GM19035 (cell line): Measurements from ENCODE around the gene BLM.
A peak's percentile ranks its signal among the peaks of the same experiment; 100 is the strongest.
"Not testable (repeated sequence)": the region's sequence is repeated elsewhere in the genome, so short reads cannot be mapped to it uniquely, and the experiment has no call there.

Source experiments
- ATAC-seq: cut with Tn5 transposase; IDR thresholded peaks from one replicate; pipeline ENCODE4 v1.9.1; 2021; ENCODE audit not compliant: unreplicated experiment

BLM gene

GRCh38 chr15:90818251-90819210, 101.4 kb downstream of the BLM start:
- ATAC-seq = no peak

DNA sequence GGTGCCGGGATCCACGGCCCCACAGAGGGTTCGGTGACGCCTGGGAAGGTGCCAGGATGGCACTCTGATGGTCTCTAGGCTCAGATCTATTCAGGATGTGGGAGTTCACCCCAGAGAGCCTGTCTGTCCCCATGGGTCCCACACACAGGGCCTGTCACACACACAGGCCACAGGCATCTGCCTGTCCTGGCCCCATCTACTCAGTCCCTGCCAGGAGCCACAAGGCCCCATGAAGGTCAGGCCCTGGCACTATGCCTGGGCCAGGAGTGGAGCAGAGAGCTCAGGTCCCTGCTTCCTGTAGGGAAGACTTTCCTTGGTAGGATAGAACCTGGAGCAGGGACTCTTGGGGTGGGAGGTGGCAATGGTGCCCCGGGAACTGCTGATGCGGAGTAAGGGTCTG, 102.2 kb downstream of the BLM start:
- ATAC-seq = no peak

- no peak for ATAC-seq
Measured at GRCh38 chr15:90819850-90820249, 102.7 kb downstream of the BLM start.

DNA sequence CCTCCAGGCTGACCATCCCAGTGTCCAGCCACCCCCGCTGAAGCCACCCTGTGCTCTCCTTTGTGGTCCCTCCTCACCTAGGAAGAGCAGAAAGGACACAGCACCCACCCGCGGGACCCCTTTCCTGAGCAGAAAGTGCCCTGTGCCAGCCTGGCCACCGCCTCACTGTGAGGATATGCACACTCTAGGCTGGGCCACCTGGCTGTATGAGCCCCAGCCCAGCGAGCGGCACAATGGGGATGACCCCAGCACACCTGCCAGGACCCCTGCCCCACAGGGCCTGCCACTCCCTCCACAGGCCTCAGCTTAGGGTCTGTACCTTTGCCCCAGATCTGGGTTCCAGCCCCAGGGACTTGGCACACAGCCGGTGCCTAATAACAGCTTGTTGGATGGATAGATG, 103.3 kb downstream of the BLM start:
- ATAC-seq = no peak

- no peak for ATAC-seq
Measured at GRCh38 chr15:90822204-90822955, 105.2 kb downstream of the BLM start.

DNA sequence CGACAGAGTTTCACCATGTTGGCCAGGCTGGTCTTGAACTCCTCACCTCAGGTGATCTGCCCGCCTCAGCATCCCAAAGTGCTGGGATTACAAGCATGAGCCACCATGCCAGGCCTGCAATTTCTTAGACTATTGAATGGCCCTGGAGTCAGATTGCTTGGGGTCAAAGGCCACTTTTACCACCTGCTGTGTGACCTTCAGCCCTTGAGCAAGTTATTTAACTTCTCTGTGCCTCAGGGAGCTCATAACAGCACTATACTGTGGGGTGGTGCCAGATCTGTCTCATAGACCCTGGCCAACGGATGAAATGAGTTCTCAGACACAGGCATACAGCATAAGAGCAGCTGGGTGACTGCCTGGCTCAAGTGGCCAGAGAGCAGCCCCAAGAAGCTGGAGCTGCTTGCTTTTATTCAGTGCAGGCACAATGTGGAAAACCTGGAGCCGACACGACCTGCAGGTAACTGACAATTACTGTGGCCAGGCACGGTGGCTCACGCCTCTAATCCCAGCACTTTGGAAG, 106.4 kb downstream of the BLM start:
- no peak for ATAC-seq

DNA sequence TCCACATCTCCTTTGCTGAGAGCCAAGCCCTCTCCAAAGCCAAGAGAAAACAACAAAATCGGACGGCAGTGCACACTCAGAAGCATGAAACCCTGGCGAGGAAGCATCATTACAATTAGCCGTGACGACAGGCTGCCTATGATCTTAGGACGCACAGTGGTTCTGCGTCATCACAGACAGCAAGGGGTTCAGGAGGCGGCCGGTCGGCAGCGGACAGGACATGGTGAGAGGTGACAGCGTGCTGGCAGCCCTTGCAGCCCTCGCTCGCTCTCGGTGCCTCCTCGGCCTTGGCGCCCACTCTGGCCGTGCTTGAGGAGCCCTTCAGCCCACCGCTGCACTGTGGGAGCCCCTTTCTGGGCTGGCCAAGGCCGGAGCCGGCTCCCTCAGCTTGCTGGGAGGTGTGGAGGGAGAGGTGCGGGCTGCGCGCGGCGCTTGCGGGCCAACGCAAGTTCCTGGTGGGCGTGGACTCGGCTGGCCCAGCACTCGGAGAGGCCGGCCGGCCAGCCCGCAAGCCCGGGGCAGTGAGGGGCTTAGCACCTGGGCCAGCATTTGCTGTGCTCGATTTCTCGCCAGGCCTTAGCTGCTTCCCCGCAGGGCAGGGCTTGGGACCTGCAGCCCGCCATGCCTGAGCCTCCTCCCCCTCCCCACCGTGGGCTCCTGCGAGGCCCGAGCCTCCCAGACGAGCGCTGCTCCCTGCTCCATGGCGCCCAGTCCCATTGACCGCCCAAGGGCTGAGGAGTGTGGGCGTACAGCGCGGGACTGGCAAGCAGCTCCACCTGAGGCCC, 108.2 kb downstream of the BLM start:
- ATAC-seq = not testable (repeated sequence)

- ATAC-seq = not testable (repeated sequence)
Measured at GRCh38 chr15:90826206-90826885, 109.2 kb downstream of the BLM start.

- no peak for ATAC-seq
Measured at GRCh38 chr15:90826886-90827435, 109.8 kb downstream of the BLM start.

DNA sequence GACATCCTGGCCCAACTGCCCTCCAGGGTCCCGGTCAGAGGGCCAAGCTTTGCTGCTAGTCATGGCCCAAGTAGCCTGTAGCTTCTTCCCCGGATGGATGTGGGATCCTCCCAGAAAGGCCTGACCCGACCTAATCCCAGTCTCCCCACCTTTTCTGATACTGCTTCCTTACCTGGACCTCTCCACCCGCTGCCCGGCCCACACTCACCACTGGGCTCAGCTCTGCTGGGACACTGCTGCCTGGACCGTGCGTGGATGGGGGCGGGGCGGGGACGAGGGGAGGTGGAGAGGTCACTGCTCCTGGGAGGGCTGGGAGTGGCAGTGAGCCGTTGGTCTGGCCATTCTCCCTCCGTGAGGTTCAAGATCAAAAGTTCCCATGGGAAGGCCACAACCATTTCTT, 111.0 kb downstream of the BLM start:
- no peak for ATAC-seq

DNA sequence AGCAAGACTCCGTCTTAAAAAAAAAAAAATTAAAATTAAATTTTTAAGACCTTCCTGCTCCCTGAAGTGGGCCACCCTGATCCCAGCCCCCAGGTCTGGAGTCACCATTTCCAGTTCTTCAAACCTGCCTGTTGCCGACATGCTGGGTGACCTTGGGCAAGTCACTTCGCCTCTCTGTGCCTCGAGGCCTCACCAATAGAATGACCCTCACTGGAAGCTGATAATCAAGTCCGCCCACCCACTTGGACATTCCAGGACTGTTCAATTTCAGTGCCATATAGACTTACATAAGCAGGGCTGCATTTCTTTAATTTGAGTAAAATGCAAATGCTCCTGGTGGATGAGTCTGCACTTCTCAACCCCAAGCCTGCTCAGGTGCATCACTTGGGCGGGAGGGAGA, 112.0 kb downstream of the BLM start:
- no peak for ATAC-seq

DNA sequence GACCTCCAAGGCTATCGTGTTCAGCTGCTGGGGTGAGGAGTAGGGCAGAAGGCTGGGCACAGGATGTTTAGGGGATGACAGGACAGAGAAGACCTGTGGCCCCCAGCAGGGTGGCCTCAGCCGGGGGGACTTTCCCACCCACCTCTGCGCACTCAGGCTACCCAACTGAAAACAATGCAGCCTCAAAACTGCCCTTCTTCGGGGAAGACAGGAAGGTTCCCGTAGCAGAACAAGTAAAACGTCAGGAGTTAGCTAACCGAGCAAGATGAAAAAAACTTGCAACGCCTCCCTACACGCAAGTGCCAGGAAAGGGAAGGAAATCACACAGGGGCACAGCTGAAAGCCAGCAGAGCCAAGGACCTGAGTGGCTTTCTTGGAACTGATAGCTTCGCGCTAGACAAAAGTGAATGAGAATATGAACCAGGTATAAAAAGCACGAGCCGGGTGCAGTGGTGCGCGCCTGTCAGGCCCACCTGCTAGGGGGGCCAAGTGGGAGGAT, 112.8 kb downstream of the BLM start:
- no peak for ATAC-seq

- no peak for ATAC-seq
Measured at GRCh38 chr15:90834626-90835025, 117.5 kb downstream of the BLM start.

DNA sequence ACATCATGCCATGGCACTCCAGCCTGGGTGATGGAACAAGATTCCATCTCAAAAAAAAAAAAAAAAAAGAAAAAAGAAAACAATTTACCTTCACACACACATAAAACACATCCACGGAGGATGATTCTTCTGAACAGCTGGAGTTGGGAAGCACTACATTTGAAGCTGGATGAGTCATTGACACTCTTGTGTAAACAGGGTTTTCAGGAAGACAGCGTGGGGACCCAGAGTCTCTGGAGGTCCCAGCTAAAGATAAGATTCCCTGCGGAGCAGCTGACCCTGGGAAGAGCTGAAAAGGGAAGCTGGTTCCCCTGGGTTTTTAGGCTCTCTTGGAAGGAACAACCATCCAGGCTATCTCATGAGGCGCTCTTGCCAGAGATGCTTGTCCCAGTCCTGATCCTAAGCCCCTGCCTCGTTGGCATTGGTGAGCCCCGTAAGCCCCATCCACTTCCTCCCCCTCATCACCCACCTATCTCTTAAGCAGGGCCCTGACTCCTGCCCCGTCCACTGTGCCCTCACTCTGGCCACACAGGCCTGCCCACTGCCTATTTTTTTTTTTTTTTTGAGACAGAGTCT, 119.2 kb downstream of the BLM start:
- ATAC-seq = no peak

- no peak for ATAC-seq
Measured at GRCh38 chr15:90837094-90837493, 119.9 kb downstream of the BLM start.

DNA sequence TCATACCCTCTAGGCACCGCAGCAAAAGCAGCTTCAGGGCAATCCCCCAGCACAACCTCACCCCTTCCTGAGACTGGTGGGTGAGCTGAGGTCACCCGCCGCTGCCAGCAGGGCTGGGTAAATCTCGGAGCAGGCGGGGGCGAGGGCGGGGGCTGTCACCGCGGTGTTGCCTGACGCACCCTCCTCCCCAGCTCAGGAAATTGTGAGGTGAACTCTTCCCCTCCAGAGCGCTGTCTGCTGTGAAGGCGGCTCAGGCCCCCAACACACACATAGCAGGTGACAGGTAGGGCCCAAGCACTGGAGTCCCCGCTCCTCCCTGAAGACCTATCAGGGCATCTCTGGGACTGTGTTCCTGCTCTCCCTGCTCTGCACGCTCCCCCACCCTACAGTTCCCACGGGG, 121.0 kb downstream of the BLM start:
- ATAC-seq = no peak

DNA sequence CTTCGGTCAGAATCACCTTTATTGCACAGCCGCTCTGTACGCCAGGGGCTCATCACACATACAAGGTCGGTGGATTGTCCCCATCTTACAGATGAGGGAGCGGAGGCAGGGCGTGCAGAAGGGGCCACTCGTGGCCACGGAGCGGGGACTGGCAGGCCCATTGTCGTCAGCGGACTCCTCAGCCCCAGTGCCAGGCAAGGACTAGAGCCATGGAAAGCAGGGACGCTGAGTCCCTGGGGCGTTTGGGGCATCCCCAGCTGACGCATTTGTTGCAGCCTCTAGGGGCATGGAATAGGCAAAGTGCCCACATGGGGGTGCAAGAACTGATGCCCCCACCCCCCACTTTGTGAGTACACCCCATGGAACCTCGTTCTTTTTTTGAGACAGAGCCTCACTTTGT, 121.4 kb downstream of the BLM start:
- no peak for ATAC-seq

DNA sequence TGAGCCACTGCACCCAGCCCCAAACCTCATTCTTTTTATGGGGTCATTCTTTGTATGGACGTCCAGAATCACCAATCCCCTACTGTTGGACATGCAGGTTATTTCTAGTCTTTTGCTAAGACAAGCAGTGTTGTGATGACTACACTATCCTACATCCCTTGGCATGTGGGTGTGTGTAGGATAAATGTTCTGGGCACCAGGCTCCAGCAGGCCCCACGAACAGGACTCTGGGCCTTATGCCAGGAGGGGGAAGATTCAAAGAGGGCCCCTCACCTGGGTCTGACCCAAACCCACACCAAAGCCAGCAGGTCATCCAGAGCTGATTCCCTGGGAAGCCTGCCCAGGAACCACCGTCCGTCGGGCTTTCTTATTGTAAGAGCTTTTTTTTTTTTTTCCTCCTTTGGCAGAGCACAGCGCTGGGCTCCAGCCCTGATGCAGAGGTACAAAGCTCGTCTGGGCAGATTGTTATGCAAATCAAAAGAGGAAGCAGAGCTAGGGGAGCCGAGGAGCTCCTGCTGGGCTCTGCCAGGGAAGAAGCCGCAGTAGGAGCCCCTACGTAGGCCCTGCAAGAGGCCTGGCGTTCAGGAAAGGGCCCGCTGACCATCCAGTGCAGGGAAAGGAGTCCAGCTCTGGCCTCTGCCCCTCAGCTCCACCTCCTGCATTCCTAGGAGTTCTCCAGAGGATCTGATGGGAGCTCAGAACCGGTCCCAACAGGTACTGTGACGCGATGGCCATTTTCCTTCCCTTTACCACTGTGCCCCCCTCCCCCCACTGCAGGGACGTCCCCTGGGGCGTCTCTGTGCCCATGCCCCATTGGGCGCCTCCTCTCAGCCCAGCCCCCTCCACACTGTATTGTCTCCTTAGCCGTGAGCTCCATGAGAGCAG, 122.3 kb downstream of the BLM start:
- peak; percentile 74 for ATAC-seq
